ENCODE measurements around the gene CDH5.

DNA sequence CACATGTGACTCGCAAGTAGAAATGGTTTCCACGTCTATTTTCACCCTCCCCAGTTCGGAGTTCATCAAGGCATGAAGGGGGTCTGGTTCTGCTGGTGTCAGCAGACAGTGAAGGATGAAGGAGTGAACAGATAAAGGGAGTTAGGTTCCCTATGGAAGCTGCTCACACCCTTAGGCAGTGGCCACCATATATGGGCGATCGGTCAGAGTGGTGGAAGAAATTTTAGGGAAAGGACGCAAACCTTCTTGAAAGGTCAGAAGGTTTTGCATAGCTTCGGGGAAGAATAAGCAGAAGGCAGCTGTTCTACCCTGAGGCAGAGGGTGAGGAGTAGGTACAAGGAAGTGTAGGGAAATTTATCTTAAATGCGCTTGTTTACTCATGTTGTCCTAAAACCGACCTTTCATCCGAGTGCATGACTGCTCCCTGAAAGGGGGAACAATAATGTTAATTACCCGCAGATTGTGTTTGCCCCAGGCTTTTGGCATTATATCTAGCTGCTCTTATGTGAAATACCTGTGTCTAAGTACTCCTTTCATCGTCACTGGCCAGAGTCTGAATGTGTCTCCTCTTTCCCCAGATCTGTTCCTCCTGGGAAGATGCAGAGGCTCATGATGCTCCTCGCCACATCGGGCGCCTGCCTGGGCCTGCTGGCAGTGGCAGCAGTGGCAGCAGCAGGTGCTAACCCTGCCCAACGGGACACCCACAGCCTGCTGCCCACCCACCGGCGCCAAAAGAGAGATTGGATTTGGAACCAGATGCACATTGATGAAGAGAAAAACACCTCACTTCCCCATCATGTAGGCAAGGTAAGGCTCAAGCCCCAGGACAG, 12.5 kb downstream of the CDH5 start:
- TF ChIP-seq, protein P1, sequence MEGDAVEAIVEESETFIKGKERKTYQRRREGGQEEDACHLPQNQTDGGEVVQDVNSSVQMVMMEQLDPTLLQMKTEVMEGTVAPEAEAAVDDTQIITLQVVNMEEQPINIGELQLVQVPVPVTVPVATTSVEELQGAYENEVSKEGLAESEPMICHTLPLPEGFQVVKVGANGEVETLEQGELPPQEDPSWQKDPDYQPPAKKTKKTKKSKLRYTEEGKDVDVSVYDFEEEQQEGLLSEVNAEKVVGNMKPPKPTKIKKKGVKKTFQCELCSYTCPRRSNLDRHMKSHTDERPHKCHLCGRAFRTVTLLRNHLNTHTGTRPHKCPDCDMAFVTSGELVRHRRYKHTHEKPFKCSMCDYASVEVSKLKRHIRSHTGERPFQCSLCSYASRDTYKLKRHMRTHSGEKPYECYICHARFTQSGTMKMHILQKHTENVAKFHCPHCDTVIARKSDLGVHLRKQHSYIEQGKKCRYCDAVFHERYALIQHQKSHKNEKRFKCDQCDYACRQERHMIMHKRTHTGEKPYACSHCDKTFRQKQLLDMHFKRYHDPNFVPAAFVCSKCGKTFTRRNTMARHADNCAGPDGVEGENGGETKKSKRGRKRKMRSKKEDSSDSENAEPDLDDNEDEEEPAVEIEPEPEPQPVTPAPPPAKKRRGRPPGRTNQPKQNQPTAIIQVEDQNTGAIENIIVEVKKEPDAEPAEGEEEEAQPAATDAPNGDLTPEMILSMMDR (IDR thresholded peaks at IDR 0.05): no peak
- TF ChIP-seq EZH2 (IDR thresholded peaks at IDR 0.05) (no peak), EZH2phosphoT487 (IDR thresholded peaks at IDR 0.05) (no peak)

All from neural progenitor cell (in vitro differentiated cells).